Tibial nerve (tissue), 4 donors: ENCODE results near the gene CAV1. TPM values are rescaled to one million over a fixed set of nuclear protein-coding genes. Genes with fewer than 3 reads are reported as not detected.

ENCODE experiments used
- DNase-seq, 2 donors: peaks; one replicate each; pipeline ENCODE4 v3.0.0-alpha.2; 2019; ENCODE audit warnings: low spot score in 2 of 2
- H3K27ac ChIP-seq, 4 donors: fragments of 200-600 bp; sonication (generic) in 3 of 4; one replicate each; pipeline ENCODE4 v1.5.1; 2017 to 2019; ENCODE audit warnings: mild to moderate bottlenecking in 1 of 4
- H3K27me3 ChIP-seq, 2 donors: fragments of 200-600 bp; sonication (generic) in 1 of 2; one replicate each; pipeline versions ENCODE4 v1.5.1 to v1.6.0; 2017 to 2019
- H3K36me3 ChIP-seq, 3 donors: fragments of 200-600 bp; sonication (generic); one replicate each; pipeline ENCODE4 v1.5.1; 2018 to 2019
- H3K4me1 ChIP-seq, 4 donors: fragments of 200-600 bp; sonication (generic) in 3 of 4; one replicate each; pipeline ENCODE4 v1.5.1; 2017 to 2019
- H3K4me3 ChIP-seq, 4 donors: fragments of 200-600 bp; sonication (generic) in 3 of 4; one replicate each; pipeline ENCODE4 v1.5.1; 2017 to 2019; ENCODE audit warnings: mild to moderate bottlenecking in 1 of 4, moderate library complexity in 1 of 4
- H3K9me3 ChIP-seq, 4 donors: fragments of 200-600 bp; sonication (generic) in 3 of 4; one replicate each; pipeline ENCODE4 v1.5.1; 2017 to 2019
- EP300 ChIP-seq, 2 donors: sonication (generic); formaldehyde crosslinking; IDR thresholded peaks; one replicate each; pipeline ENCODE4 v1.6.1; 2017; ENCODE audit warnings: antibody characterized with exemption in 2 of 2, mild to moderate bottlenecking in 1 of 2
- POLR2A ChIP-seq, 2 donors: fragments of 450-650 bp; IDR thresholded peaks; one replicate each; pipeline ENCODE4 v1.6.1; 2017; ENCODE audit warnings: antibody characterized with exemption in 2 of 2, mild to moderate bottlenecking in 2 of 2, moderate library complexity in 2 of 2
- WGBS, 2 donors: methylation state at CpG; one replicate each; pipeline ENCODE4 v1.1.5; 2018; 5-methylcytosine and 5-hydroxymethylcytosine counted together
- total RNA-seq, 4 donors: library from RNA; depleted of rRNA; stranded (reverse); fragments of >200 nt; gene quantifications; one replicate each; pipeline ENCODE4 v1.1.0, GENCODE V29; 2016
- TF ChIP-seq, protein P1 (sequence below), 5 experiments: fragments of 200-600 bp in 3 of 5; fragments of 450-650 bp in 2 of 5; sonication (generic) in 3 of 5; IDR thresholded peaks; one replicate each; pipeline ENCODE4 v1.5.1; 2016 to 2019; ENCODE audit warnings: antibody characterized with exemption in 5 of 5, mild to moderate bottlenecking in 3 of 5, moderate library complexity in 2 of 5

CAV1 gene
- total RNA-seq, 4 donors from 2014 or later = 196 to 375 (median 312) TPM

GRCh38 chr7:116543664-116544063 lies 18.8 kb downstream of the CAV1 start:
- no peak for DNase-seq
- Histone ChIP-seq H3K9me3 (no peaks in the 10 kb centered on the region), H3K27ac (peak overlapping the region in 2 of 4 donors; percentile 66 to 74), H3K4me1 (peaks cover 0 to 62% (median 3%) of the 10 kb centered on the region in 4 donors), H3K4me3 (no peak overlapping the region), H3K27me3 (no peaks in the 10 kb centered on the region), H3K36me3 (peaks cover 0 to 12% (median 0%) of the 10 kb centered on the region in 3 donors)
- 57 to 62% methylated on average over 2 of the region's 2 CpGs for WGBS, 2 donors
- TF ChIP-seq POLR2A (IDR thresholded peaks at IDR 0.05) (no peak), EP300 (IDR thresholded peaks at IDR 0.05) (no peak)
- TF ChIP-seq, protein P1, sequence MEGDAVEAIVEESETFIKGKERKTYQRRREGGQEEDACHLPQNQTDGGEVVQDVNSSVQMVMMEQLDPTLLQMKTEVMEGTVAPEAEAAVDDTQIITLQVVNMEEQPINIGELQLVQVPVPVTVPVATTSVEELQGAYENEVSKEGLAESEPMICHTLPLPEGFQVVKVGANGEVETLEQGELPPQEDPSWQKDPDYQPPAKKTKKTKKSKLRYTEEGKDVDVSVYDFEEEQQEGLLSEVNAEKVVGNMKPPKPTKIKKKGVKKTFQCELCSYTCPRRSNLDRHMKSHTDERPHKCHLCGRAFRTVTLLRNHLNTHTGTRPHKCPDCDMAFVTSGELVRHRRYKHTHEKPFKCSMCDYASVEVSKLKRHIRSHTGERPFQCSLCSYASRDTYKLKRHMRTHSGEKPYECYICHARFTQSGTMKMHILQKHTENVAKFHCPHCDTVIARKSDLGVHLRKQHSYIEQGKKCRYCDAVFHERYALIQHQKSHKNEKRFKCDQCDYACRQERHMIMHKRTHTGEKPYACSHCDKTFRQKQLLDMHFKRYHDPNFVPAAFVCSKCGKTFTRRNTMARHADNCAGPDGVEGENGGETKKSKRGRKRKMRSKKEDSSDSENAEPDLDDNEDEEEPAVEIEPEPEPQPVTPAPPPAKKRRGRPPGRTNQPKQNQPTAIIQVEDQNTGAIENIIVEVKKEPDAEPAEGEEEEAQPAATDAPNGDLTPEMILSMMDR (IDR thresholded peaks at IDR 0.05) = no peak

DNA sequence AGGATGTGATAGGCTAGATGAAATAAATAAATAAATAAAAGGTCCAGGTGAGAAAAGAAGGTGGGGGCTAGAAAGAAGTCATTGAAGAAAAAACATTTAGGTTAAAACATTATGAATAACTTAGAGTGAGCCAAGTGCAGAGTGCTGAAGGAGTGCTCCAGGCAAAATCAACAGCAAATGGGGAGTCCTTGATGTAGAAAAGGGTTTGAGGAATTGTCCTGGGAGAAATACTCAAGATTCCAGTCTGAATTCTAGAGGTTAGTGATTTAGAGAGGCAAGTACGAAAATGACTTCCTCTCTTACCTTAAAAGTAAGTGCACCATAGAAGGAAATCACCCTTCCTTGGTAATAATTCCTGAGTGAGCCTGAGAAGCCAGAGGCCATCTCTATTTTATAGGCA lies 19.7 kb downstream of the CAV1 start:
- no peaks in the 10 kb centered on the region for H3K27me3 ChIP-seq
- H3K4me3 ChIP-seq = no peak overlapping the region
- H3K27ac ChIP-seq = peak overlapping the region in 1 of 4 donors; percentile 74
- TF ChIP-seq POLR2A (IDR thresholded peaks at IDR 0.05) = no peak
- TF ChIP-seq, protein P1 (IDR thresholded peaks at IDR 0.05) = no peak
- TF ChIP-seq EP300 (IDR thresholded peaks at IDR 0.05) = no peak
- peak in 1 of 2 donors; percentile 3 for DNase-seq
- H3K4me1 ChIP-seq = peaks cover 0 to 62% (median 5%) of the 10 kb centered on the region in 4 donors
- H3K36me3 ChIP-seq = peaks cover 0 to 7% (median 0%) of the 10 kb centered on the region in 3 donors
- H3K9me3 ChIP-seq = no peaks in the 10 kb centered on the region
- WGBS, 2 donors = 75 to 76% methylated on average over 1 of the region's 1 CpG

DNA sequence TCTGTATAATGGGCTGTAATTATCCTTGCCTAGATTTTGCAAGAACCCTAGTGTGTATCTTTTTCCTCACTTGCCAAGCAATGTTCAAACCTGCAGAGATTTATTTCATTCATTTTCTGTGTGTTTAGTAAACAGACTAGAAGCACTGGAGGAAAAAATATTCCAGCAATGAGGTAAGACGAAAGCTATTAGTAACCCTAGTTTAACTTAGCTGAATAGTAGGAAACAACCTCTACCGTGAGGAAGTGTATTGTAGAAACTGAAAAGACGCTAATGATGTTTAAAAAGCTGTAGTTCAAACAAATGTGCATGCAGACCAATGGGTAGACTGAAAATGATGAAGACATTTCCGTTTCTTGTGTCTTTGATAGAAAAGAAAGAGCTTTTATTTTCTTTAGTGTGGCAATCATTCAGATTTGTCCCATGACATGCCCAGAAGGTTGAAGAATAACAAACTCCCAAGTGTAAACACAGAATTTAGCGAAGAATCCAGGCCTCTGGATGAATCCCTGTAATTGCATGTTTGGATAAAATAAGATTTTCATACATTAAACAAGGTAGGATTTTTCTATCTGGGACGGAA lies 20.7 kb downstream of the CAV1 start:
- no peak for TF ChIP-seq POLR2A (IDR thresholded peaks at IDR 0.05)
- TF ChIP-seq, protein P1 (IDR thresholded peaks at IDR 0.05) = no peak
- no peak for TF ChIP-seq EP300 (IDR thresholded peaks at IDR 0.05)
- H3K27ac ChIP-seq = peak overlapping the region in 2 of 4 donors; percentile 13 to 74

DNA sequence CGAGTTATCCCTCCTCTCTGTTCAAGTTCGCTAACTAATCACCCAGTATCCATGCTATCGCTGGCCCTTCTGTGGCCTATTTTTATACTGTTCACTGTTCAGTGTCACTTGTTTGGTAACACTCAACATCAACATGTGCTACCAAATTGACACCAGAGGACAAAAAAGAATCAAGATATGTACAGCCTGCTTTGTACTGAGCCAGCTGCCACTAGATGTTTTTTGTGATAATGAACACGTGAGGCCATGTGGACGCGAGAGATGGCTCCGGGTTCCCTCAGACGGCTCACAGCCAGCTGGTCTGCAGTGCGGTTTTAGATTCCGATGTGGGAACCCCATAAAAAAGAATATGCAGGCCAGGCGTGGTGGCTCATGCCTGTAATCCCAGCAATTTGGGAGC lies 21.2 kb downstream of the CAV1 start:
- DNase-seq = no peak
- H3K4me3 ChIP-seq = no peak overlapping the region
- no peaks in the 10 kb centered on the region for H3K27me3 ChIP-seq
- H3K4me1 ChIP-seq = peaks cover 0 to 64% (median 6%) of the 10 kb centered on the region in 4 donors
- no peak for TF ChIP-seq EP300 (IDR thresholded peaks at IDR 0.05)
- TF ChIP-seq, protein P1 (IDR thresholded peaks at IDR 0.05) = no peak
- TF ChIP-seq POLR2A (IDR thresholded peaks at IDR 0.05) = no peak
- 87 to 89% methylated on average over 11 of the region's 11 CpGs for WGBS, 2 donors
- H3K36me3 ChIP-seq = peaks cover 0 to 7% (median 0%) of the 10 kb centered on the region in 3 donors
- H3K9me3 ChIP-seq = no peaks in the 10 kb centered on the region
- H3K27ac ChIP-seq = peak overlapping the region in 1 of 4 donors; percentile 13

More for the DNA sequence above, 20.7 kb downstream of the CAV1 start:
- WGBS, 2 donors = 52 to 59% methylated on average over 6 of the region's 6 CpGs
- peaks cover 0 to 66% (median 6%) of the 10 kb centered on the region in 4 donors for H3K4me1 ChIP-seq
- H3K36me3 ChIP-seq = peaks cover 0 to 7% (median 0%) of the 10 kb centered on the region in 3 donors
- no peak for DNase-seq
- H3K9me3 ChIP-seq = no peaks in the 10 kb centered on the region
- no peak overlapping the region for H3K4me3 ChIP-seq
- H3K27me3 ChIP-seq = no peaks in the 10 kb centered on the region

DNA sequence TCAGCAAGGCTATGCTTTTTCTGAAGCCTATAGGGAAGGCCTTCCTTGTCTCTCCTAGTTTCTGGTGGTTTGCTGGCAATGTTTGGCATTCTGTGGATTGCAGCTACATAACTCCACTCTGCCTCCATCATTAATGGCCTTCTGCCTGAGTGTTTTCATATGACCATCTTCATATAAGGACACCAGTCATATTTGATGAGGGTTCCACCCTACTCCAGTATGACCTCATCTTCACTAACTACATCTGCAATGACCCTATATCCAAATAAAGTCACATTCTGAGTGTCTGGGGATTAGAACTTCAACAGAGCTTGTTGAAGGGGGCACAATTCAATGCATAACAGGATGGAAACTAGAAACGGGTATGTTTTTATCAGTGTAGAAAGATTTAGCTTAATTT lies 22.1 kb downstream of the CAV1 start:
- no peak for DNase-seq
- WGBS, 2 donors = 72% methylated on average over 1 of the region's 1 CpG
- Histone ChIP-seq H3K9me3 (no peaks in the 10 kb centered on the region), H3K4me3 (no peak overlapping the region), H3K27me3 (no peaks in the 10 kb centered on the region), H3K4me1 (peaks cover 0 to 55% (median 6%) of the 10 kb centered on the region in 4 donors), H3K36me3 (peaks cover 0 to 7% (median 0%) of the 10 kb centered on the region in 3 donors), H3K27ac (peak overlapping the region in 1 of 4 donors; percentile 59)
- TF ChIP-seq POLR2A (IDR thresholded peaks at IDR 0.05) = no peak
- TF ChIP-seq, protein P1 (IDR thresholded peaks at IDR 0.05) = no peak
- TF ChIP-seq EP300 (IDR thresholded peaks at IDR 0.05) = no peak
